CD4-positive, alpha-beta T cell treated with Interleukin-15 for 4 hours (primary cell): ENCODE measurements around the gene TBC1D9.

Experiments
- DNase-seq: peaks from one replicate; pipeline ENCODE4 v3.0.0-alpha.2; 2020; ENCODE audit warnings: low spot score

The TBC1D9 gene

DNA sequence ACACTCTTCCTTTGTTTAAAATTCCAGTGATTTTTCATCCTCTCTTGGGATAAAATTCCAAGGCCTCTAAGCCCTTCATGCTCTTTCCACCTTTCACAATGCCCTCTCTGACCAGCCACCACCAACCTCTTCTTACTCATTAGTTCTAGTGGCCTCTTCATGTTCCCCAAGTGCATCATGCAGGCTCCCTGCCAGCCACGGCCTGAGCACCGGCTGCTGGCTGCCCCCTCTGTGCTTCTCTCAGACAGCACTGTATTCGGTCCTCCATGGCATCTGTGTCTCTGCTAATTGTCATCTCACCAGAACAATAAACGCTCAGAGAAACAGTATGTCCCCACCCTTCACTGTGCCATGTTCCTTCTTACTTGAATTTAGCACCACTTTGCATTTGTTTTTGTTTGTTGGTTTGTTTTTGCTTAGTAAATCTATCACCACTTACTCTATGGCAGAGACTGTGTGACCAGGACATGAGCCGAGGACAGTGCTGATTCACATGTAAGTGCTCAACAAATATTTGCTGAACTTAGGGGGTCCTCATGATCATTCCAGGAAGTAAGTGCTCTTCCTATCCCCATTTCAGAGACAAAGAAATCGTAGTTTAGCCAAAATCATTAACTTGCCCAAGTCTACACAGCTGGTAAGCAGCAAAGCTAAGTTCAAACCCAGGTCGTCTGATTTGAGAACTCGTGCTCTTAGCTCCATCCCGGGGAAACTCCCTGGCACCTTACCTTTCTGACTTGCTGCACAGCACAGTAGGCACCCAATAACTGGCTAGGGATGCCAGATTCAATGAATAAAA, 110.4 kb downstream of the TBC1D9 start:
- no peak for DNase-seq

DNA sequence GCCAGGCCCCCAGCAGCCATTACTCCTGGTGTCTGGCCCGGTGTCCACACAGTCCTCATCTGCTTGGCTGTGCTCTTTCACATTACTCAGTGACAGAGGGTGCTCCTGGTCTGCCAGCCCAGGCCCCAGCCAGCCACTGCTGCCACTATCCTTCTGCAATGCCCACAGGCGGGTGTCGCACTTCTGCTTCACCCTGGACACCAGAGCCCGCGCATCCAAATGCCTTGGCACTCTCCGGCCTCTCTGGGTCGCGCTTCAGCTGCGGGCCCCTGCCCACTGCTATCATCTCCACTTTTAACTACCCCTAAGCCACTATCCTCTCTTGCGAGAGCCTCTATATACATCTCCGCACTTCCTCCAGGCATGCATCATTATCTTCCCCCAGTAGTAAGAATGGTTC, 111.0 kb downstream of the TBC1D9 start:
- no peak for DNase-seq

- DNase-seq = no peak
Measured at GRCh38 chr4:140644470-140645185, 111.6 kb downstream of the TBC1D9 start.

GRCh38 chr4:140643571-140644055, 112.6 kb downstream of the TBC1D9 start:
- no peak for DNase-seq

- DNase-seq = no peak
Measured at GRCh38 chr4:140642674-140643437, 113.3 kb downstream of the TBC1D9 start.

DNA sequence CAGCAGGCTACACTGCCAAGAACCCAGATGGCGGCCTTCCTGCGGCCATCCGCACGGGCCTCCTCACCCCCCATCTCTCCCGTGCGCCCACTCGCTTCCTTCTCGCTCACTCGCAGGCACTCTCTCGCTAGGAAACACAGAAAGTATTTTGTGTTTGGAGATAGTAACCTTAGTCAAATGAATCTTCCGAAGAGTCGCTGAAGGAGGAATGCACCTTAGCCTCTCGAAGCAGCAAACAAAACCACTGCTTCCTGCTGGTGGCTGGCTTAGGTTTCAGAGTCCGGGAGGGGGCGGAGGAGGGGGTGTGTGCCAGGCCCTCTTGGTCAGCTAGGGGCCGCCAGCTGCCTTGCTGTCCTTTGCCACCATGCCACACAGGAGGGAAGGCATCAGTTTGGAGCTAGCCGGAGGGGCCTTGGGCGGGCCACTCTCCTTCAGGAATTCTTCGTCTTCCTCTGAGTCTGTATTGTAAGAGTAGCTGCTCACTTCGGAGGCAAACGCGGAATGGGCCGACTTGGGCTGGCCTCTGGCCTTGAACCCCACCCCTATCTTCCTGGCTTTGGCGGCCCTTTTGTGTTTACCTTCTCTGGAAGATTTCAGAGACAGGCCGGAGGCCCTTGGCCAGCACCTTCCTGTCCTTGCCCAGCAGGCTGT, 114.3 kb downstream of the TBC1D9 start:
- no peak for DNase-seq

GRCh38 chr4:140641105-140641555, 115.1 kb downstream of the TBC1D9 start:
- no peak for DNase-seq

DNA sequence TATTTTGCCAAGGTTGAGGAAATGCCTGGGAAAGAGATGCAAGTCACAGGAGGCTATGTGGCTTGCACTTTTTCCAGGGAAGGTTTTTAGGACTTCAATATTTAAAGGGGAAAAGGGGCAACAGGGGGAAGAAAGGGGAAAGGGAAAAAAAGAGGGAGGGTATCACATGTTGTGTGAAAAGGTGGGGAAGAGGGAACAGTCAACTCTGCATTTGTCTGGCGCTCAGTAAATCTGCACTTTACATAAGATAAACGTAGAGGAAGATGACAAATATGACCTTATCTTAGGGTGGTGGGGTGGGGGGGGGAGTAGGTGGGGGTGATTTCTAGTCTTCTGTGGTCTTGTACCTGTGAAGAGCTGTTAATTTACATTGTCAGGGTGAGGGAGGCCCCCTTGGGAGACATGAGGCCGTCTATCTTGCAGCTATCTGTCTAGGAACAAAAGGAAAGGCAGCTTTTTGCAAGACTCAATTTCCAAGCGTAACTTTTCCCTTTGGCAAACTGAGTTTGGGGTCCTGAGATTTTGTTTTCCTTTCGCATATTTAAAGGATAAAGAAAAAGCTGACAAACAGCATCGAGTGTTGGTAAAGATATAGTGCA, 115.9 kb downstream of the TBC1D9 start:
- DNase-seq = no peak

- no peak for DNase-seq
Measured at GRCh38 chr4:140639066-140639465, 117.1 kb downstream of the TBC1D9 start.

- DNase-seq = peak; percentile 14
Measured at GRCh38 chr4:140637836-140638235, 118.3 kb downstream of the TBC1D9 start.

GRCh38 chr4:140635606-140636005, 120.6 kb downstream of the TBC1D9 start:
- DNase-seq = no peak

DNA sequence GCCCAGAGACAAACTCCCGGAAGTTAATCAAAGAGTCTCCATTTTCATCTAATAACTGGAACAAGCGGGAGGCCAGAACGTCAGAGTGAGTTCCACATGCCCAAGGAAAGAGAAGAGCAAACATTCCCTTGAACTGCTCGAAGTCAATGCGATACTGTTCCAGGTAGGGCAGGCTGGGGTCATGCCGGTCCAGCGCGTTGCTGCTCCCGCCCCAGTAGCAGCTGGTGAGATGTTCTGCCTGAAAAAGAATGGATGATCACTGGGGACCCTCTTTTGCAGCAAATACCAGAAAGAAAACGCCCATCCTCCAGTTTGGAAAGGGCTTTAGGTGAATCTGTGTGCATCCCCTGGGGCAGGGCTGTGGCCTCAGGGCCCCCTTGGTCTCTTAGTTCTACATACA, 122.2 kb downstream of the TBC1D9 start:
- no peak for DNase-seq

DNA sequence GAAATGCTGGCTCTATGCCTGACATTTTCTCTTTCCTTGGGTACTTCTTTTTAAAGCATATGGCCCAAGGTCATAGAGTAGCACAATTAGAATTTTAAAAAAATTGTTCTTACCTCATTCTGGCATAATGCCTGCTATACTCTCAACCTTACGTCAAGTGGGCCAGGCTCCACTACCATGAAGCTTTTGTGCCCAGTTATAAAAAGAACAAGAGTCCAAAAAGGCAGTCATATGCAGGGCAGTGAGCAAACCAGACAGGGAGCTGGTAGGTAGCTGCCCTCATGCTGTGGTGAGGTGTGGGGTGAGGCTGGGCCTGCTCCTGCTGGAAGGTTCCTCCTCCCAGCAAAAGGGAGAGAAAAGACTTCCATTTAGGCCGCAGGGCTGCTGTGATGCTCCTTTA, 123.1 kb downstream of the TBC1D9 start:
- DNase-seq = no peak

DNA sequence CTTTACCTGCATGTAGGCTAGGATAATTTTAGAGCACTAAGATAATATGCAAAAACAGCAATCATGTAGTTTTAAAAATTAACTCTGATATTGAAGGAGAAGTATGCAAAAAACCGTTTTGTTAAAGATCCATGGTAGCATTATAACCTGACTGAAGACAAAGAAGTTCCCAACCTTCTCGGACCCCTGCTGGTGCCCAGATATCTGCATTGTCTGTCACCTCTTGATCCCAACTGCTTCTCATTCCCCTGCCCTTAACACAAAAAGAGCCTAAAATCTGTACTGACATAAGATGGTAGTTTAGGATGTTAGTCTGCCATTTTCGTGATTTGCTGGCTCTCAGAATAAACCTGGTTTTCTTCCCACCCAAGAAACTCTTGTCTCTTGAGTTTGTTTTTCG, 125.9 kb downstream of the TBC1D9 start:
- no peak for DNase-seq

DNA sequence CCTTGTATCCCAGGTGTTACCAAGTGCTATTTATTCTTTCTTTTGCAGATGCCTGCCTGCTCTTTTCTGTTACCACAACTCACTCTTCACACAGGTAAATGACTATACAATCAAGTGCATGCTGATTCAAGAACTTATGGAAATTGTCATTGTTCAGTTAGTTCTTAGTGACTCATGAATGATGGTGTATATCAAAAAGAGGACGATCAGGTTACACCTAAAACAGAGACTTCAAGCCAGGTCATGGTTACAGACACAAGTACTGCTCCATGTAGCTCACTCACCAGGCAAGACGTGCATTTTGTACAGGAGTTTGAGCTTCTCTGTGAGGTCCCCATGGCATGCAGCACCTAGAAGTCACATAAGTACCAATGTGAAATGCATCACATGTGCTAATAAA, 128.2 kb downstream of the TBC1D9 start:
- no peak for DNase-seq

DNA sequence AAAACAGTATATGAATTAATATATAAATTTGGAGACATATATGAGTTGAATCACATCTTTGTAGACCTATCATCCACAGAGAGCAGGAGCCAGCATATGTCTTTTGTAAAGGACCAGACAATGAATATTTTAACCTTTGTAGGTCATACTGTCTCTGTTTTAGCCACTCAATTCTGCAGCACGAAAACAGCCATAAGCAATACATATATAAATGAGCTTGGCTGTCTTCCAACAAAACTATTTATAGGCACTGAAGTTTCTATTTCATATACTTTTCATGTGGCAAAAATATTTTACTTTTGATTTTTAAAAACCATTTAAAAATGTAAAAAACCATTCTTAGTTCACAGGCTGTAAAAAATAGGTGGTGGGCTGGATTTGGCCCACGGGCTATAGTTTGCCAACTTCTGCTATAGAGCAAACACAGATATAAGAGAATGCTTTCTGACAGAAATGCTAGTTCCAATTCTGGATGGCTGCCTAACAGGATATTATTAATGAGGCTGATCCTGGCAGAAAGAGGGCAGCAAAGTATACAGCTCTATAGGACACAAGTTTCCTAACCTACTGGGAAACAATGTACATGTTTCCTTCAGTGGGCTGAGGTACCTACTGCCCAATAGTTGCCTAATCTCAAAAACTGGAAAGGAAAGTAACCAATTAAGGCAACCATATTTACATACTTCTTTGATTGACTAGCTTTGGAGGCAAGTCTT, 129.4 kb downstream of the TBC1D9 start:
- DNase-seq = no peak

DNA sequence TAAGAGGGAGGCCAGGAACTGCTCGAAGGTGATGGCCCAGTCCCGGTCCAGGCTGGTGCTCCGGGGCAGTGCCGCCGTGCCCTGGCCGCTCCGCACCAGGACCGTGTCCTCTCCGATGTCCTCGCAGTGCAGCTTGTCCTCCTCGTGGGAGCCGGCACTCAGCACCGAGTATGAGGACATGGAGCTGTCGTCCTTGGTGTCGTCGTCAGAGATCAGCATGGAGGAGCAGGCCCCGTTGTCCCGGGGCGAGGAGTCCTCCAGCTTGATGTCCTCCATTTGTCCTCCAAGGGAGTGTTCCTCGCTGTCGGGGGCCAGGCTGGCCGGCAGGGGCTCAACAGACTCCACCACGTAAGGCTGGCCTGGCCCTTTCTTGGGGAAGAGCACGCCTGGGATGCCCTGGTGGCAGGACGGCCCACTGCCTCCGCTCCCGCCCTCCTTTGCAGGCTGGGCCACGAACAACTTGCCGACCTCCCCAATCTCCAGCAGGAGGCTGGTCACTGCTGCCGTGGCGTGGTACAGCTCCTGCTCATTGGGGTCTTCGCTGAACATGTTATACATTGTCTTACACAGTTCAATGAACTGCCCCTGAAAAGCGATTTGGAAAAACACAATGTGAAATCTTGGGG, 133.7 kb downstream of the TBC1D9 start:
- no peak for DNase-seq

DNA sequence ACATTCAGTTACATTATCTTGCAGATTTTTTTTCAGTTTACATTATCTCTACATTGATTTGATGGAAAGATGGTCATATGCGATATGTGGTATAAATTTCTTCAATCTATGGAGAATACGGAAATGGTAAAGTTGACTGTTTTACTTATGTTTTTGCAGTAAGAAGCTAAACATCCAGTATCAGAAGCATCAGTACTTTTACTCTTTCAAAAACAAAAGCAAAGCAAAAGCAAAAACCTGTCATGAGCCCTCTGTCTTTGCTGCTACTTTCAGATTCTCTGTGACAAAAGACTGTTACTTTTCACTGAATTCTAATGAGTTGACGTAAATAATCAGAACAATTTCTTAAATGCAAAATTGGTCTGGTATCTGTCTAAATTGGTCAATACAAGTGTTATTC, 135.0 kb downstream of the TBC1D9 start:
- DNase-seq = no peak

DNA sequence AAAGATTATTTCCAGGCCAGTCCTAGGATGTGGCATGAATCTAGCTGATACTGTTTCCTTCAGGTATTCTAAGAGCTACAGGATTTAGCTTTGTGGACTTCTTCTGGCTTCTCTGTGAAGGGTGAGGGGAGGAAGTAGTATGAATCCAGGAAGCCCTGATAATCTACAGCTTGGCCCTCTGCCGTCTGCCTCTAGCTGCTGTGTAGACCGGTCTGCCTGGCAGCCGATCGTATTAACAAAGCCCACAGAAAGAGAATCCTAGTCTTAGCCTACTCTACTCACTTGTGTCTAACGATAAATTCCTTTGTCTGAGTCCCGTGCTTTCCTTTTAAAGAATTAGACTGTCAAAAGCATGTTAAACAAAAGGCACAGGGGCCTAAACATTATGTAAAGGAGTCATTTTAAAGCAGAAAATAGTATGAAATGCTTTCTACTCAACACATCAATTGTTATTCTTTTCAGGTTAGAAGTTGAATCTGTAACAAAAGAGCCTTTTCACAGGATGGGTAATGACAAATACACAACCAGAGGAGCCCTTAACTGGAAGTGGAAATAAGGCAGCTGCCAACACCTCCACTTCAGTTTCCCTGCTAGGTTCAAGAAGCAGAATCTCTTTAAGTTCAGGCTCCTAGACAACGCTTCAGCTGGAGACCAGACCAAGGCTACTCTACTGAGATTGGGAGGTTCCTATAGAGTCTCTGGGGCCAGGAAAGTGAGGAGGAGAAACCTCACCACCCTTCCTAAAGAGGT, 138.5 kb downstream of the TBC1D9 start:
- DNase-seq = no peak

GRCh38 chr4:140615451-140615850, 140.7 kb downstream of the TBC1D9 start:
- DNase-seq = no peak
